Left cardiac atrium (tissue), 4 donors: ENCODE measurements around the gene CAMKK2. TPM values are rescaled to one million over a fixed set of nuclear protein-coding genes. Genes with fewer than 3 reads are reported as not detected.
A peak's percentile ranks its signal among the peaks of the same experiment; 100 is the strongest.
"Not testable (repeated sequence)": the region's sequence is repeated elsewhere in the genome, so short reads cannot be mapped to it uniquely, and the experiment has no call there.

Source experiments
- ATAC-seq, 2 donors: fragments of 200-7000 bp; cut with Tn5 transposase; one replicate each; pipeline ENCODE4 v1.9.1; 2020; ENCODE audit warnings: mild to moderate bottlenecking in 2 of 2, moderate library complexity in 2 of 2
- DNase-seq: peaks from one replicate; pipeline ENCODE4 v3.0.0-alpha.2; 2020
- intact Hi-C, 2 donors: fragments of 100-400 bp; cut with DNase I; formaldehyde crosslinking; loops; one replicate each; pipeline versions ENCODE4 v1.14.1 to v1.15.1; 2022 to 2023
- total RNA-seq, 2 donors: library from RNA; stranded (reverse); fragmentation: NEBNext Ultra II Directional; extraction: Animal tissue kit (Norgen Biotek cat#: 25700); gene quantifications; one replicate each; pipeline ENCODE4 v1.2.1, GENCODE V29; 2021
- donor health status: DM: no; HTN: yes; CAD: no.
- donor health status: DM: no; HTN: yes; CAD: no; lungs with severe emphysema.
- donor health status: DM: yes; HTN: yes; CAD: no.
- donor health status: Dilated cardiomyopathy.

Gene CAMKK2
- total RNA-seq, 2 donors from 2014 or later: 22.0 to 23.1 TPM

DNA sequence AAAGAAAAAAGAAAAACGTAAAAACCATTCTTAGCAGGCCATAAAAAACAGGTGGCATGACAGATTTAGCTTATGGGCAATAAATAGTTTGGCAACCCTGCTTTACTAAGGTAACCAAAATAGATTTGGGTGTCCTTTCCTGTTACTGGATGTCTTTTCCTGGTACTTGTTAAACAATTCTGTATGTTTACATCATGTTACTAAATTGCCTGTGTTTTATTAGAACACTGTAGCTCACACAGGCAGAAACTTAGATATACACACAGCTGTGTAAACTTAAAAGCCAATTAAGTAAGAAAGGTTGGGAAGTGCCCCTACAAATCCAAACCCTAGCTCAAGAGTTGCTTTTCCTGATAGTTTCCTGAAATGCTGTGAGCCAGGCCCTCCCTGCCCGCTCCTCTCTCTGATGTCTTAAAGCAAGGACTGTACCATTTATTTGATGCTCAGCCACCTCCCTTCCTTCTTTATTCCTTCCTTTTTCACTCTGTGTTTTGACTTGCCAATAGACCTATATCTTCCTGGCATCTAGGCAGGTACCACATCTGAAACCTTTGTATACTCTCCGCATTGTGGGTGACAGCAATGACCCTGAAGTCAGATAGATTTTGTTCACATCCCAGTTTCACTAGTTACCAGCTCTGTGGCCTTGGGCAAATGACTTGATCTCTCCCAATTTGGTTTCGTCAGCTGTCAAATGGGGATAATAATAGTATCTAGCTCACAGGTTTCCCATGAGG is 3.7 kb upstream of the CAMKK2 start:
- ATAC-seq: no peak
- no peak for DNase-seq
- intact Hi-C loops: no loop called here

- ATAC-seq (no peak), DNase-seq (no peak)
- intact Hi-C loops: no loop called here
Observed at GRCh38 chr12:121299662-121300061, 3.2 kb upstream of the CAMKK2 start.

- ATAC-seq, DNase-seq, intact Hi-C loops: not testable (repeated sequence)
Observed at GRCh38 chr12:121298411-121298810, 1.9 kb upstream of the CAMKK2 start.

DNA sequence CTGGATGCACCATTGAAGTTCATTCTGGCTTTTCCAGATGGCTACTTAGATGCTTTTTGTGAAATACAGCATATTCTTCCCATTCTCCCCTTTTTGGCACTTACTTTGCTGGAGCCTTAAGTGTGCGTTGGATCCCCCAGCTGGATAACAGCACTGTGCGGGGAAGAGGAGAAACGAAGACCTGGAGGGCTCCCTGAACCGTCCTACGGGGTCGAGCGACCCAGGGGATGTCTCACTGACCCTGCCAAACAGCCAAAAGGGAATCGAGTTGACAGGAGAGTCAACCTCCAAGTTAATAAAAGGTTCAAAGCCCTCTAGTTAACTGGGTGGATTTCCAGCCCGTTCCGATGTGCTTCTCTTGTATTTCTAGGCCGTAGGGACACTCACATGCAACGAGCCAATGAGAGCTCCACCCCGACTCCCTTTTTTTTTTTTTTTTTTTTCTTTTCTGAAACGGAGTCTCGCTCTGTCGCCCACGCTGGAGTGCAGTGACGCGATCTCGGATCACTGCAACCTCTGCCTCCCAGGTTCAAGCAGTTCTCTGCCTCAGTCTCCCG is 1.0 kb upstream of the CAMKK2 start:
- ATAC-seq (peak; percentile 15 to 39), DNase-seq (peak; percentile 45)
- intact Hi-C loops: no loop called here

GRCh38 chr12:121295746-121296617 is 527 bp downstream of the CAMKK2 start:
- intact Hi-C loops: no loop called here
- peak; percentile 23 for DNase-seq
- ATAC-seq: peak; percentile 12 to 38

DNA sequence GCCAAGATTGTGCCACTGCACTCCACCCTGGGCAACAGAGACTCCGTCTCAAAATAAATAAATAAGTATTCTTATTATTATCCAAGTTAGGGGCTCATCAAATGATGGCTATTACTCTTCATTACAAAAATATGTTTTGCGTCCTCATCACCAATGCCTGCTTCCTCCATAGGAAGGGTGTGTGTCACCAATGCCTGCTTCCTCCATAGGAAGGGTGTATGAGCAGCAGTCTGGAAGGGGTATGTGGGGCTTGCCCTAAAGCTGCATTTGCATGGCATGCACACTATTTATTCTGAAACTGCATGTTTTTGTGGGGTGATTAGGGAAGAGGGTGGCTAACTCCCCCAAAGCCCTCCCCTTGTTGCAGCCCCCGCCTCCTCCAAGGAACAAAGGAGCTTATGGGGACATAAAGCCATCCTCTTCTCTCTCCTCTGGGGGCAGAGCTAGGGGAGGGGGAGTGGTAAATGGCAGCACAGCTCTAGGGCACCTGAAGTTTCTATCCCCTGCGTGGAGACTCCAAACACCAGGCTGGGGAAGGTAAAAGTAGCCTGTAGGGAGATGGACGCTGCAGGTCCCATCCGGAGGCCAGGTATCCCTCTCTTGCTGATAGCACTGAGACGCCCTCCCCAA is 1.3 kb downstream of the CAMKK2 start:
- no peak for DNase-seq

DNA sequence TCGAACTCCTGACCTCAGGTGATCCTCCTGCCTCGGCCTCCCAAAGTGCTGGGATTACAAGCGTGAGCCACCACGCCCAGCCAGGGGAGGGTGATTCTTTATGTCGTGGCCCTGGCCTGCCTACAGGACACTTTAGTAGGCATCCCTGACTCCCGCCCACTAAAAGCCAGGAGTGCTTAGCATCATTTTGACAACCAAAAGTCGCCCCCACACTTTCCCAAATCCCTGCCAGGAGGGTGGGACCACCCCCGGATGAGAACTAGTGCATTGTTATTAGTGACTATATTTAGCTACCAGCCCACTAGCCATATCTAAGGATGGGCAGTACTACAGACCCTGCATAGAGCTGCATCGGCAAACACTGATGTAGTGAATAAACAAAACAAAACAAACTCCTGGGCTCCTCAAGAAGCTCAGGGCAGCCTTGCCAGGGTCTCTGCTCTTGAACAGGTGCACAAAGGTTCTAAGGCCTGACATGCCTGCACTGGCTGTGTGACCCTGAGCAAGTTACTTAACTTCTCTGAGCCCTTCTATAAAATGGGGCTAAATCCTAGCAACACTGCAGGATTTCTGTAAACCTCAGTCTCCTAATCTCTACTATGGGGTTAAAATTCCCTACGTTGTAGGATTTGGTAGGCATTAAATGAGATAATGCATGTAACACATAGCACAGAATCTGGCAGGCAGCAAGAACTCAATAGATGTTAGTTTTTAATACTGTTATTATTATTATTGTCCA is 2.2 kb downstream of the CAMKK2 start:
- DNase-seq: no peak
- ATAC-seq: no peak
- intact Hi-C loops: no loop called here

More for the DNA sequence above, 1.3 kb downstream of the CAMKK2 start:
- no peak for ATAC-seq
- intact Hi-C loops: no loop called here

- intact Hi-C loops: no loop called here
- ATAC-seq (no peak), DNase-seq (no peak)
Observed at GRCh38 chr12:121293603-121294002, 2.9 kb downstream of the CAMKK2 start.

- DNase-seq: no peak
- ATAC-seq: no peak
- intact Hi-C loops: no loop called here
Observed at GRCh38 chr12:121290410-121290809, 6.1 kb downstream of the CAMKK2 start.

DNA sequence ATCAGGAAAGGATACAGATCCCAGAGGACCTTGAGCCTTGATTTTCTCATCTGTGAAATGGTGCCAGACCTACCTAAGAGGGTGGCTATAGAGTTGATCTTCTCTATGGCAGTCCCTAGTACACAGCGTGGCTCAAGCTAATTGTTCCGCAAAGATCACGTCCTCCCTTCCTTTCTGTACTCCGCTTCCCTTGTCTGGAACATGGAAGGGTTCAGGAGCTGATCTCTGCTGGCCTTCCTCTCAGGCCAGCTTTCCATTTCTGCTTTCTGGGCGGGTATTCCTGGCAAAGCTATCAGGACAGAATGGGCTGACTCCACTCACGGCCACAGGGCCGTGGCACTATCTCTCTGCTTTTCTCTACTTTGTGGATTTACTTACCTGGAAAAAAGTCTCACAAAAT is 6.5 kb downstream of the CAMKK2 start:
- no peak for DNase-seq
- intact Hi-C loops: no loop called here
- peak in 1 of 2 donors; percentile 10 for ATAC-seq

DNA sequence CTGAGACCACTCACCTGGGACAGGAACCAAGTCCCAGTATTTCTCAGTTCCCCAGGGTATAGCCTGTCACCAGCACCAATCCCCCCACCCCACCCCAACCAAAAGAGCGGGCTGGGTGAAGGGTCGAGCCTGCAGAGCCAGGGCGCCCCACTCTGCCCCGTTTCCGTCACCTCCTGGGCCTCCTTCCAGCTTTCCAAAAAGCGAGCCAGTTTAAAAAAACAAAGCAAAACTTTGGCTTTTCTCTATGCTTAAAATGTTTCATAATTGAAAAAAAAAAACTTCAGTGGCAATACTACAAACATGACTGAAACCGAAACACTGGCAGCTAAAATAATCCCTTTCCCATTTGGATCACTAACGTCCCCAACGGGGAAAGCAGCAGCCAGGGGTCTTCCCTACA is 7.5 kb downstream of the CAMKK2 start:
- DNase-seq (peak; percentile 47), ATAC-seq (peak; percentile 53 to 88)
- intact Hi-C loops: no loop called here

- intact Hi-C loops: no loop called here
- DNase-seq (no peak), ATAC-seq (no peak)
Observed at GRCh38 chr12:121288158-121288845, 8.2 kb downstream of the CAMKK2 start.

GRCh38 chr12:121287267-121287954 is 9.1 kb downstream of the CAMKK2 start:
- ATAC-seq (no peak), DNase-seq (no peak)
- intact Hi-C loops: no loop called here

- intact Hi-C loops: no loop called here
- ATAC-seq (no peak), DNase-seq (no peak)
Observed at GRCh38 chr12:121285856-121286255, 10.7 kb downstream of the CAMKK2 start.

DNA sequence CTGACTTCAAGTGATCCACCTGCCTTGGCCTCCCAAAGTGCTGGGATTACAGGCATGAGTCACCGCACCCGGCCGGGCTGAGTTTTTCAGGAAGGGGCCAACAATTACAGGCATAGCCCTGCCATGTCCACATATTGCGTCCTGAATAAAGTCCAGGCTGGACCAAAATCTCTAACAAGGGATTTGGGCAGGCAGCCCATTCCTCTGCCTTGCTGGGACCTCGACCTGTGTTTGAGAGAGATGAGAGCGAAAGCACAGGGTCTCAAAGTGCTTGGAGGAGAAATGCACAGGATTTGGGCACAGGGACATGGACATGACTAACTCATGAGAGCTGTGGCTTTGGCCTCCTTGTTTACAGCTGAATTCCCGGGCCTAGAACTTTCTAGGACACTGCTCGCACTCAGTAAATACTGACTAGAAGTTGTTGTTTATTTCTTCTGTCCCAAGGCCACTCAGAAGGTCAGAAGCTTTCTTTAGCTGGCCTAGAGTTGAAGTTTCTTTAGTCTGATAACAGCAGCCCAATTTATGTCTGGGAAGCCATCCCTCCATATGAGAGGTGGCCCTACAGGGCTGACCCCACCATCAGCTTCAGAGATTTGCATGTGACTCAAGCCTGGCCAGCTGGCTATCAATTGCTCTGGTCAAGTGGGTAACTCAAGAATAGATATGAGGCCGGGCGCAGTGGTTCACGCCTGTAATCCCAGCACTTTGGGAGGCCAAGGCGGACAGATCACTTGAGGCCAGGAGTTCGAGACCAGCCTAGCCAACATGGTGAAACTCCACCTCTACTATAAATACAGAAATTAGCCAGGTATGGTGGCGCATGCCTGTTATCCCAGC is 11.7 kb downstream of the CAMKK2 start:
- peak in 1 of 2 donors; percentile 6 for ATAC-seq
- DNase-seq: peak; percentile 41
- intact Hi-C loops: no loop called here

DNA sequence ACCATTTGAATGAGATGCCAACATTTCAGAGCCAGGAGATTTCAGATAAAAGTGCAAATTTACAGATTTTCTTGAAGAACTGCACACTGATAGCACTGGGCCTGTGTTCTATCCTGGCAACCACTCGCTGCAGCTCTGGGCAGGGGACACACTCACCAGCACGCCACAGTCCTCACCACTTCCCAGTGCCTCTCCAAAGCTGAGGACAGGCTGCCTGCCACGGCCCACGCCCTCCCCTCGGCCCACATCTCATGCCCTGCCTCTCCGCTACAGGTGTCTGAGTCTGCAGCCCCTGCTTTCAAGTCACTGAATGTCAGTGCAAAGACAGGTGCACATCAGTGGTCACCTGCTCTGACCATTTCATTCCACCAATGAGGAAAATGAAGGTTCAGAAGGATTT is 12.7 kb downstream of the CAMKK2 start:
- DNase-seq (no peak), ATAC-seq (no peak)
- intact Hi-C loops: no loop called here

- DNase-seq: no peak
- intact Hi-C loops: no loop called here
Observed at GRCh38 chr12:121283388-121283787, 13.1 kb downstream of the CAMKK2 start.

More at GRCh38 chr12:121283388-121283787, 13.1 kb downstream of the CAMKK2 start:
- no peak for ATAC-seq
